ENCODE measurements around the gene MMP24OS.

Gene MMP24OS

GRCh38 chr20:35300469-35301262, 22.7 kb upstream of the MMP24OS start:
- in situ Hi-C loops (cut with HindIII; ENCODE audit: low sequenced_read_pairs) = no loop called here
- no peak for TF ChIP-seq CTCF (IDR thresholded peaks at IDR 0.05; ENCODE audit: low read depth, low read length, missing control alignments)

GRCh38 chr20:35299780-35300179, 21.9 kb upstream of the MMP24OS start:
- in situ Hi-C loops (cut with HindIII; ENCODE audit: low sequenced_read_pairs) = no loop called here

More at GRCh38 chr20:35300469-35301262, 22.7 kb upstream of the MMP24OS start:
- H3K4me3 ChIP-seq (ENCODE audit: low read depth, low read length) = no peak overlapping the region
- DNase-seq (ENCODE audit: low read depth) = no peak

GRCh38 chr20:35298264-35298663, 20.3 kb upstream of the MMP24OS start:
- no peak for TF ChIP-seq CTCF (IDR thresholded peaks at IDR 0.05; ENCODE audit: low read depth, low read length, missing control alignments)
- in situ Hi-C loops (cut with HindIII; ENCODE audit: low sequenced_read_pairs) = no loop called here
- H3K4me3 ChIP-seq (ENCODE audit: low read depth, low read length) = no peak overlapping the region
- no peak for DNase-seq (ENCODE audit: low read depth)

More at GRCh38 chr20:35299780-35300179, 21.9 kb upstream of the MMP24OS start:
- H3K4me3 ChIP-seq (ENCODE audit: low read depth, low read length) = no peak overlapping the region
- DNase-seq (ENCODE audit: low read depth) = no peak
- TF ChIP-seq CTCF (IDR thresholded peaks at IDR 0.05; ENCODE audit: low read depth, low read length, missing control alignments) = no peak

- no peak overlapping the region for H3K4me3 ChIP-seq (ENCODE audit: low read depth, low read length)
- no peak for DNase-seq (ENCODE audit: low read depth)
- TF ChIP-seq CTCF (IDR thresholded peaks at IDR 0.05; ENCODE audit: low read depth, low read length, missing control alignments) = no peak
- in situ Hi-C loops (cut with HindIII; ENCODE audit: low sequenced_read_pairs) = no loop called here
Observed at GRCh38 chr20:35297740-35298139, 19.8 kb upstream of the MMP24OS start.

GRCh38 chr20:35297155-35297554, 19.2 kb upstream of the MMP24OS start:
- in situ Hi-C loops (cut with HindIII; ENCODE audit: low sequenced_read_pairs) = no loop called here
- no peak overlapping the region for H3K4me3 ChIP-seq (ENCODE audit: low read depth, low read length)
- no peak for TF ChIP-seq CTCF (IDR thresholded peaks at IDR 0.05; ENCODE audit: low read depth, low read length, missing control alignments)
- DNase-seq (ENCODE audit: low read depth) = no peak

GRCh38 chr20:35296101-35296554, 18.2 kb upstream of the MMP24OS start:
- in situ Hi-C loops (cut with HindIII; ENCODE audit: low sequenced_read_pairs) = no loop called here
- no peak for DNase-seq (ENCODE audit: low read depth)
- no peak overlapping the region for H3K4me3 ChIP-seq (ENCODE audit: low read depth, low read length)
- TF ChIP-seq CTCF (IDR thresholded peaks at IDR 0.05; ENCODE audit: low read depth, low read length, missing control alignments) = no peak
